HepG2 (cell line): Measurements from ENCODE around the gene ARHGAP26. TPM values are rescaled to one million over a fixed set of nuclear protein-coding genes. Genes with fewer than 3 reads are reported as not detected.

Experiments used
- KAT8 ChIP-seq: IDR thresholded peaks from 2 replicates; pipeline ENCODE4 v1.6.1; 2016; ENCODE audit warnings: missing genetic modification reagents, missing compliant biosample characterization
- KLF6 ChIP-seq: IDR thresholded peaks from 2 replicates; pipeline ENCODE4 v1.8.0; 2016; ENCODE audit warnings: missing biosample characterization, missing genetic modification reagents
- KLF9 ChIP-seq: IDR thresholded peaks from 2 replicates; pipeline ENCODE4 v1.6.1; 2016; ENCODE audit warnings: low read depth
- MYC ChIP-seq: sonication (generic); formaldehyde crosslinking; IDR thresholded peaks from 2 replicates; pipeline ENCODE4 v1.9.0; 2021; ENCODE audit warnings: missing genetic modification reagents, borderline replicate concordance
- NAIF1 ChIP-seq: sonication (generic); formaldehyde crosslinking; IDR thresholded peaks from 2 replicates; pipeline ENCODE4 v1.5.0; 2020; ENCODE audit warnings: mild to moderate bottlenecking, missing genetic modification reagents, borderline replicate concordance
- NCOR1 ChIP-seq: fragments of 200-600 bp; sonication (generic); IDR thresholded peaks from 2 replicates; pipeline ENCODE4 v1.7.0; 2017; ENCODE audit warnings: antibody characterized with exemption, low read length, borderline replicate concordance
- PCBP1 ChIP-seq: fragments of 200-400 bp; formaldehyde crosslinking; IDR thresholded peaks from 2 replicates; pipeline ENCODE4 v1.6.1; 2017; ENCODE audit warnings: mild to moderate bottlenecking, low read depth, low read length, borderline replicate concordance
- PCBP2 ChIP-seq: fragments of 200-400 bp; formaldehyde crosslinking; optimal IDR thresholded peaks from 2 replicates; pipeline ENCODE3; 2018; ENCODE audit warnings: low read length, low read depth; ENCODE audit not compliant: poor library complexity, severe bottlenecking
- PHF21A ChIP-seq: sonication (generic); formaldehyde crosslinking; IDR thresholded peaks from 2 replicates; pipeline ENCODE4 v1.5.0; 2020; ENCODE audit warnings: mild to moderate bottlenecking, missing genetic modification reagents
- RBAK ChIP-seq: sonication (generic); formaldehyde crosslinking; IDR thresholded peaks from 2 replicates; pipeline ENCODE4 v1.5.1; 2020; ENCODE audit warnings: mild to moderate bottlenecking, missing genetic modification reagents
- TBX2 ChIP-seq: sonication (generic); formaldehyde crosslinking; IDR thresholded peaks from 2 replicates; pipeline ENCODE4 v1.5.0; 2020; ENCODE audit warnings: missing genetic modification reagents, mild to moderate bottlenecking, borderline replicate concordance
- YEATS4 ChIP-seq: sonication (generic); formaldehyde crosslinking; IDR thresholded peaks from 2 replicates; pipeline ENCODE4 v1.4.0; 2020; ENCODE audit warnings: missing genetic modification reagents, borderline replicate concordance
- ZNF264 ChIP-seq: sonication (generic); formaldehyde crosslinking; IDR thresholded peaks from 2 replicates; pipeline ENCODE4 v1.4.0; 2020; ENCODE audit warnings: missing genetic modification reagents
- ZNF317 ChIP-seq: sonication (generic); formaldehyde crosslinking; IDR thresholded peaks from 2 replicates; pipeline ENCODE4 v1.5.0; 2020; ENCODE audit warnings: mild to moderate bottlenecking, missing genetic modification reagents
- ZNF33A ChIP-seq: sonication (generic); formaldehyde crosslinking; IDR thresholded peaks from 2 replicates; pipeline ENCODE4 v1.5.1; 2020; ENCODE audit warnings: missing genetic modification reagents, mild to moderate bottlenecking, moderate library complexity, borderline replicate concordance
- ZNF562 ChIP-seq: sonication (generic); formaldehyde crosslinking; IDR thresholded peaks from 2 replicates; pipeline ENCODE4 v1.8.0; 2022; ENCODE audit warnings: missing genetic modification reagents, borderline replicate concordance
- ZNF569 ChIP-seq: sonication (generic); formaldehyde crosslinking; IDR thresholded peaks from 2 replicates; pipeline ENCODE4 v1.5.0; 2020; ENCODE audit warnings: mild to moderate bottlenecking, missing genetic modification reagents, moderate library complexity, borderline replicate concordance
- ZNF605 ChIP-seq: sonication (generic); formaldehyde crosslinking; IDR thresholded peaks from 2 replicates; pipeline ENCODE4 v1.8.0; 2022; ENCODE audit warnings: mild to moderate bottlenecking, missing genetic modification reagents
- ZNF672 ChIP-seq: sonication (generic); formaldehyde crosslinking; IDR thresholded peaks from 2 replicates; pipeline ENCODE4 v1.8.1; 2022; ENCODE audit warnings: missing genetic modification reagents
- polyA plus RNA-seq, 8 experiments: library from polyadenylated mRNA; depleted of rRNA in 3 of 8; stranded (reverse) in 7 of 8; unstranded in 1 of 8; fragments of >200 nt; fragmentation: Illumina TruSeq in 4 of 8; extraction: Trizol in 4 of 8; gene quantifications; 2 replicates each; pipeline versions ENCODE4 v1.2.1 to v1.2.3, GENCODE V29; 2011 to 2016; ENCODE audit warnings: low read depth in 4 of 8, missing spikeins in 1 of 8, mixed read lengths in 1 of 8; ENCODE audit not compliant: insufficient read depth in 1 of 8
- total RNA-seq, 5 experiments: library from RNA; depleted of rRNA; stranded (reverse); fragments of >200 nt; fragmentation: Illumina TruSeq; extraction: Trizol; gene quantifications; 2 replicates each; pipeline ENCODE4 v1.2.3, GENCODE V29; 2016; ENCODE audit warnings: low read depth in 1 of 5
- TF ChIP-seq, protein P1 (sequence below): IDR thresholded peaks from 2 replicates; pipeline ENCODE4 v1.6.1; 2018; ENCODE audit warnings: missing genetic modification reagents
- TF ChIP-seq, protein P2 (sequence below): sonication (generic); formaldehyde crosslinking; conservative IDR thresholded peaks from 2 replicates; pipeline ENCODE4 v1.4.0; 2020; ENCODE audit warnings: missing genetic modification reagents
- TF ChIP-seq, protein P3 (sequence below): sonication (generic); IDR thresholded peaks from 2 replicates; pipeline ENCODE4 v1.6.1; 2016; ENCODE audit warnings: low read depth, borderline replicate concordance
- TF ChIP-seq, protein P4 (sequence below): sonication (generic); formaldehyde crosslinking; IDR thresholded peaks from 2 replicates; pipeline ENCODE4 v1.4.0; 2020; ENCODE audit warnings: low read depth, mild to moderate bottlenecking, missing genetic modification reagents
- TF ChIP-seq, protein P5 (sequence below): sonication (generic); formaldehyde crosslinking; IDR thresholded peaks from 2 replicates; pipeline ENCODE4 v1.4.0; 2020; ENCODE audit warnings: missing genetic modification reagents, borderline replicate concordance

Gene ARHGAP26
- total and polyA plus RNA-seq, 2 of the 13 experiments (the other 11 are each of a cell fraction or from before 2014, with no cell fraction given) = 9.6 to 18.2 TPM

DNA sequence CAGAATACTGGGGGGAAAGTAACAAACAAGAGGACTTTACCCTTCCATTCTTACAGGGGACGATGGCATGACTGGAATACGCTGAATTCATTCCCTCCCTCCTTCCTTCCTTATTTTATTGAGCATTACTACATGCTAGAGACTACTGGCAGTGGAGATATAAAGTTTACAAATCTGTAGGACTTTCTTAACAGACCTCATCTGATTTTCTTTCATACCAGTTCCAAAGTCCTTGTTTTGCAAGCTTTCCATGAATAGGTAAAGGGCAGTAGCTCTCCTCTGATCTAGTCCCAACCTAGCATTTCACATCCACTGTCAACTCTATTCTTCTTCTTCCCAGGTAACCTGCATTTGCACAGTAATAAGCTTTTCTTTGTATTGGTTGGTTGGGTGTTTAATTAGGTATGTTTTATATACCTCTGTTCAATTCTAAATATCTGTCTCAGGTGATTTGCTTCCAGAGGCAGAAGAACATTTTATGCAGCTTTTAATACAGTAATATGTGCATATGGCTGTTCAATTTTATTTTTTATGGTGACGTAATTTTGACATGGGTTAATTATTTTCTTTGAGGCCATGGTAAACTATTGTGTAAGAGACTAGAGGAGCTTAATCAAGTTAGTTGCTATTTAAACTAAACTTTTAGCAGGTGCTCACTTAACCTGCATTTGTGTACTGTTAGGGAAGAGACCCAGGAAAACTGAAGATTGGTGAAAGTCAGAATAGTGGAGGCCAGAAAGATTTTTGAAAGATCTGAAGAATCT lies 150.9 kb downstream of the ARHGAP26 start (continued):
- TF ChIP-seq ZNF569 (CRISPR knock-in tag) (no peak), YEATS4 (CRISPR knock-in tag) (no peak), KAT8 (CRISPR knock-in tag) (no peak), ZNF605 (CRISPR knock-in tag) (no peak), ZNF562 (CRISPR knock-in tag) (no peak), ZNF317 (CRISPR knock-in tag) (peak; percentile 94), ZNF33A (CRISPR knock-in tag) (no peak), NCOR1 (peak; percentile 54; the same call in 1 of the 2 replicates), TBX2 (CRISPR knock-in tag) (no peak), PHF21A (CRISPR knock-in tag) (no peak), KLF9 (CRISPR knock-in tag) (no peak), ZNF264 (CRISPR knock-in tag) (no peak), NAIF1 (CRISPR knock-in tag) (no peak), PCBP1 (no peak), KLF6 (no peak), PCBP2 (no peak), ZNF672 (CRISPR knock-in tag) (no peak), RBAK (no peak), MYC (CRISPR knock-in tag) (no peak)
- TF ChIP-seq, protein P1, sequence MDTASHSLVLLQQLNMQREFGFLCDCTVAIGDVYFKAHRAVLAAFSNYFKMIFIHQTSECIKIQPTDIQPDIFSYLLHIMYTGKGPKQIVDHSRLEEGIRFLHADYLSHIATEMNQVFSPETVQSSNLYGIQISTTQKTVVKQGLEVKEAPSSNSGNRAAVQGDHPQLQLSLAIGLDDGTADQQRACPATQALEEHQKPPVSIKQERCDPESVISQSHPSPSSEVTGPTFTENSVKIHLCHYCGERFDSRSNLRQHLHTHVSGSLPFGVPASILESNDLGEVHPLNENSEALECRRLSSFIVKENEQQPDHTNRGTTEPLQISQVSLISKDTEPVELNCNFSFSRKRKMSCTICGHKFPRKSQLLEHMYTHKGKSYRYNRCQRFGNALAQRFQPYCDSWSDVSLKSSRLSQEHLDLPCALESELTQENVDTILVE (CRISPR knock-in tag) = no peak
- TF ChIP-seq, protein P2, sequence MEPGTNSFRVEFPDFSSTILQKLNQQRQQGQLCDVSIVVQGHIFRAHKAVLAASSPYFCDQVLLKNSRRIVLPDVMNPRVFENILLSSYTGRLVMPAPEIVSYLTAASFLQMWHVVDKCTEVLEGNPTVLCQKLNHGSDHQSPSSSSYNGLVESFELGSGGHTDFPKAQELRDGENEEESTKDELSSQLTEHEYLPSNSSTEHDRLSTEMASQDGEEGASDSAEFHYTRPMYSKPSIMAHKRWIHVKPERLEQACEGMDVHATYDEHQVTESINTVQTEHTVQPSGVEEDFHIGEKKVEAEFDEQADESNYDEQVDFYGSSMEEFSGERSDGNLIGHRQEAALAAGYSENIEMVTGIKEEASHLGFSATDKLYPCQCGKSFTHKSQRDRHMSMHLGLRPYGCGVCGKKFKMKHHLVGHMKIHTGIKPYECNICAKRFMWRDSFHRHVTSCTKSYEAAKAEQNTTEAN (CRISPR knock-in tag) = no peak
- TF ChIP-seq, protein P3, sequence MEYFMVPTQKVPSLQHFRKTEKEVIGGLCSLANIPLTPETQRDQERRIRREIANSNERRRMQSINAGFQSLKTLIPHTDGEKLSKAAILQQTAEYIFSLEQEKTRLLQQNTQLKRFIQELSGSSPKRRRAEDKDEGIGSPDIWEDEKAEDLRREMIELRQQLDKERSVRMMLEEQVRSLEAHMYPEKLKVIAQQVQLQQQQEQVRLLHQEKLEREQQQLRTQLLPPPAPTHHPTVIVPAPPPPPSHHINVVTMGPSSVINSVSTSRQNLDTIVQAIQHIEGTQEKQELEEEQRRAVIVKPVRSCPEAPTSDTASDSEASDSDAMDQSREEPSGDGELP = no peak; the same call in 1 of the 2 replicates
- TF ChIP-seq, protein P4, sequence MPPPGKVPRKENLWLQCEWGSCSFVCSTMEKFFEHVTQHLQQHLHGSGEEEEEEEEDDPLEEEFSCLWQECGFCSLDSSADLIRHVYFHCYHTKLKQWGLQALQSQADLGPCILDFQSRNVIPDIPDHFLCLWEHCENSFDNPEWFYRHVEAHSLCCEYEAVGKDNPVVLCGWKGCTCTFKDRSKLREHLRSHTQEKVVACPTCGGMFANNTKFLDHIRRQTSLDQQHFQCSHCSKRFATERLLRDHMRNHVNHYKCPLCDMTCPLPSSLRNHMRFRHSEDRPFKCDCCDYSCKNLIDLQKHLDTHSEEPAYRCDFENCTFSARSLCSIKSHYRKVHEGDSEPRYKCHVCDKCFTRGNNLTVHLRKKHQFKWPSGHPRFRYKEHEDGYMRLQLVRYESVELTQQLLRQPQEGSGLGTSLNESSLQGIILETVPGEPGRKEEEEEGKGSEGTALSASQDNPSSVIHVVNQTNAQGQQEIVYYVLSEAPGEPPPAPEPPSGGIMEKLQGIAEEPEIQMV (CRISPR knock-in tag) = no peak
- TF ChIP-seq, protein P5, sequence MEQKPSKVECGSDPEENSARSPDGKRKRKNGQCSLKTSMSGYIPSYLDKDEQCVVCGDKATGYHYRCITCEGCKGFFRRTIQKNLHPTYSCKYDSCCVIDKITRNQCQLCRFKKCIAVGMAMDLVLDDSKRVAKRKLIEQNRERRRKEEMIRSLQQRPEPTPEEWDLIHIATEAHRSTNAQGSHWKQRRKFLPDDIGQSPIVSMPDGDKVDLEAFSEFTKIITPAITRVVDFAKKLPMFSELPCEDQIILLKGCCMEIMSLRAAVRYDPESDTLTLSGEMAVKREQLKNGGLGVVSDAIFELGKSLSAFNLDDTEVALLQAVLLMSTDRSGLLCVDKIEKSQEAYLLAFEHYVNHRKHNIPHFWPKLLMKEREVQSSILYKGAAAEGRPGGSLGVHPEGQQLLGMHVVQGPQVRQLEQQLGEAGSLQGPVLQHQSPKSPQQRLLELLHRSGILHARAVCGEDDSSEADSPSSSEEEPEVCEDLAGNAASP (CRISPR knock-in tag) = no peak
